ENCODE results near the gene PGLYRP3. TPM values are rescaled to one million over a fixed set of nuclear protein-coding genes. Genes with fewer than 3 reads are reported as not detected.

PGLYRP3 gene
- total and polyA plus RNA-seq, 2 experiments from 2014 or later, result not detected

- TF ChIP-seq ZNF462 (CRISPR knock-in tag; IDR thresholded peaks at IDR 0.05) (no peak), EZH2 (IDR thresholded peaks at IDR 0.05; ENCODE audit: low read depth, unreplicated experiment) (no peak), ZNF331 (CRISPR knock-in tag; IDR thresholded peaks at IDR 0.05; ENCODE audit: low read depth) (no peak)
These were observed 7.1 kb downstream of the PGLYRP3 start (continued) for GRCh38 chr1:153305682-153306081.

GRCh38 chr1:153302308-153302707 lies 10.4 kb downstream of the PGLYRP3 start:
- peaks cover 7% of the 10 kb centered on the region for H3K4me1 ChIP-seq (ENCODE audit: insufficient read depth)
- no peaks in the 10 kb centered on the region for H3K36me3 Mint-ChIP-seq (ENCODE audit: low read depth)
- TF ChIP-seq POLR2AphosphoS5 (IDR thresholded peaks at IDR 0.05; ENCODE audit: low read depth), result no peak
- TF ChIP-seq REST (IDR thresholded peaks at IDR 0.05; ENCODE audit: unreplicated experiment), result no peak
- TF ChIP-seq ZNF114 (CRISPR knock-in tag; IDR thresholded peaks at IDR 0.05), result no peak
- TF ChIP-seq STAT1 (IDR thresholded peaks at IDR 0.05; ENCODE audit: unreplicated experiment), result no peak
- no peak for TF ChIP-seq EZH2 (IDR thresholded peaks at IDR 0.05; ENCODE audit: low read depth, unreplicated experiment)
- H3K36me3 ChIP-seq (ENCODE audit: insufficient read depth), result no peaks in the 10 kb centered on the region
- no peak overlapping the region for H3K27ac ChIP-seq (ENCODE audit: low read depth)
- H3K4me2 ChIP-seq, result no peak overlapping the region
- no peaks in the 10 kb centered on the region for H3K9me3 Mint-ChIP-seq
- no peak for ATAC-seq
- H3K27me3 Mint-ChIP-seq (ENCODE audit: insufficient read depth, low read depth, poor library complexity), result peaks cover 12% of the 10 kb centered on the region
- H3K9me2 ChIP-seq (ENCODE audit: insufficient read depth), result no peaks in the 10 kb centered on the region
- no peak overlapping the region for H2AFZ ChIP-seq
- H4K20me1 ChIP-seq (replicated peaks; ENCODE audit: insufficient read depth), result no peaks in the 10 kb centered on the region
- H3F3A ChIP-seq (replicated peaks; ENCODE audit: low read depth), result no peaks in the 10 kb centered on the region
- no peaks in the 10 kb centered on the region for H3K79me2 ChIP-seq (replicated peaks; ENCODE audit: insufficient read depth)
- no peak for DNase-seq (ENCODE audit: low spot score)
- peaks cover 11% of the 10 kb centered on the region for H3K4me1 Mint-ChIP-seq
- H3K4me3 ChIP-seq, result no peak overlapping the region
- H3K4me3 Mint-ChIP-seq, result no peak overlapping the region
- H3K27ac Mint-ChIP-seq, result no peak overlapping the region
- H3K27me3 ChIP-seq (ENCODE audit: insufficient read depth), result no peaks in the 10 kb centered on the region
